OCI-LY1 (cell line): ENCODE results near the gene ARMC6.

Experiments used
- H2AFZ ChIP-seq: fragments of 200-600 bp; sonication (generic), shearing (Covaris generic); 2 replicates; pipeline ENCODE4 v1.6.0; 2014; ENCODE audit warnings: antibody characterized with exemption, mild to moderate bottlenecking, low read length
- H3F3A ChIP-seq: fragments of 200-600 bp; sonication (generic), shearing (Covaris generic); 2 replicates; pipeline ENCODE4 v1.6.0; 2014; ENCODE audit warnings: mild to moderate bottlenecking, antibody characterized with exemption, low read length, moderate library complexity; ENCODE audit not compliant: insufficient read depth
- H3K27ac ChIP-seq: fragments of 200-600 bp; sonication (generic); 2 replicates; pipeline ENCODE4 v1.5.1; 2014; ENCODE audit warnings: low read length, mixed run types, mild to moderate bottlenecking, low read depth; ENCODE audit not compliant: poor library complexity, severe bottlenecking
- H3K27me3 ChIP-seq: fragments of 200-600 bp; sonication (generic); 2 replicates; pipeline ENCODE4 v1.6.0; 2014; ENCODE audit warnings: antibody characterized with exemption, mild to moderate bottlenecking, low read length, moderate library complexity; ENCODE audit not compliant: insufficient read depth
- H3K36me3 ChIP-seq: fragments of 200-600 bp; sonication (generic); 2 replicates; pipeline ENCODE4 v1.6.1; 2014; ENCODE audit warnings: mild to moderate bottlenecking, antibody characterized with exemption, low read length, moderate library complexity, mixed read lengths; ENCODE audit not compliant: insufficient read depth
- H3K4me1 ChIP-seq: fragments of 200-600 bp; sonication (generic); 2 replicates; pipeline ENCODE4 v1.5.1; 2014; ENCODE audit warnings: mild to moderate bottlenecking, low read length, moderate library complexity; ENCODE audit not compliant: insufficient read depth, severe bottlenecking
- H3K4me2 ChIP-seq: fragments of 200-600 bp; sonication (generic), shearing (Covaris generic); 2 replicates; pipeline ENCODE4 v1.6.1; 2014; ENCODE audit warnings: low read length
- H3K4me3 ChIP-seq: fragments of 200-600 bp; sonication (generic); 2 replicates; pipeline ENCODE4 v1.5.1; 2014; ENCODE audit warnings: low read length, low read depth, mild to moderate bottlenecking, mixed read lengths; ENCODE audit not compliant: poor library complexity, severe bottlenecking
- H3K79me2 ChIP-seq: fragments of 200-600 bp; shearing (Covaris generic); 2 replicates; pipeline ENCODE4 v1.6.1; 2016; ENCODE audit warnings: mixed run types, low read length, mixed read lengths; ENCODE audit not compliant: insufficient read depth
- H3K9ac ChIP-seq: fragments of 200-600 bp; sonication (generic), shearing (Covaris generic); 2 replicates; pipeline ENCODE4 v1.6.1; 2014; ENCODE audit warnings: mild to moderate bottlenecking, low read length, mixed read lengths
- H3K9me2 ChIP-seq: fragments of 200-600 bp; sonication (generic), shearing (Covaris generic); 2 replicates; pipeline ENCODE4 v1.6.1; 2014; ENCODE audit warnings: low read depth, mild to moderate bottlenecking, low read length, mixed read lengths
- H3K9me3 ChIP-seq: fragments of 200-600 bp; shearing (Covaris generic); 2 replicates; pipeline ENCODE4 v1.6.1; 2014; ENCODE audit warnings: low read length, mixed read lengths
- H4K20me1 ChIP-seq: fragments of 200-600 bp; sonication (generic), shearing (Covaris generic); 2 replicates; pipeline ENCODE4 v1.6.0; 2016; ENCODE audit warnings: mild to moderate bottlenecking, low read length; ENCODE audit not compliant: insufficient read depth
- EZH2 ChIP-seq: fragments of 200-600 bp; sonication (generic), shearing (Covaris generic); IDR thresholded peaks from 2 replicates; pipeline ENCODE4 v1.8.0; 2017; ENCODE audit warnings: borderline replicate concordance, mixed run types, mild to moderate bottlenecking, antibody characterized with exemption, low read length, moderate library complexity, mixed read lengths
- TF ChIP-seq, protein P1 (sequence below): fragments of 200-600 bp; sonication (generic), shearing (Covaris generic); IDR thresholded peaks from 2 replicates; pipeline ENCODE4 v1.5.1; 2017; ENCODE audit warnings: mild to moderate bottlenecking, antibody characterized with exemption, low read length, moderate library complexity, mixed read lengths

ARMC6 gene

DNA sequence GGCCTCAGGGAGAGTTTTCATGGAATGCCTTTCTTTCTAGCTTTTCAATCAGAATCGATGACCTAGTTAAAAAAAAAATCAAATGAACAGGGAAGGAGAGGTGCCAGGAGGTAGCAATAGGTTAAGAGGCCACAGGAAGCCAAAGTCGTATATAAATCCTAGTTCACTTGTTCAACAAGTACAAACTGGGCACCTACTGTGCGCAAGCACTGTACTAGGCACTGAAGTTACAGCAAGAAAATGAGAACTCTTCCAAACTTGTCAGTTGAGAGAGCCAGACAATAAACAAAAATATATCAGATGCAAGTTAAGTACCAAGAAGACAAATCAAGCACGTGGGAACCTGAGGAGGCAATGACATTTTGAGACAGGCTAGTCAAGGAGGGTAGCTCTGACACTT lies 6.2 kb upstream of the ARMC6 start:
- no peaks in the 10 kb centered on the region for H3K27me3 ChIP-seq
- no peak overlapping the region for H3K27ac ChIP-seq
- no peak for TF ChIP-seq EZH2
- TF ChIP-seq, protein P1, sequence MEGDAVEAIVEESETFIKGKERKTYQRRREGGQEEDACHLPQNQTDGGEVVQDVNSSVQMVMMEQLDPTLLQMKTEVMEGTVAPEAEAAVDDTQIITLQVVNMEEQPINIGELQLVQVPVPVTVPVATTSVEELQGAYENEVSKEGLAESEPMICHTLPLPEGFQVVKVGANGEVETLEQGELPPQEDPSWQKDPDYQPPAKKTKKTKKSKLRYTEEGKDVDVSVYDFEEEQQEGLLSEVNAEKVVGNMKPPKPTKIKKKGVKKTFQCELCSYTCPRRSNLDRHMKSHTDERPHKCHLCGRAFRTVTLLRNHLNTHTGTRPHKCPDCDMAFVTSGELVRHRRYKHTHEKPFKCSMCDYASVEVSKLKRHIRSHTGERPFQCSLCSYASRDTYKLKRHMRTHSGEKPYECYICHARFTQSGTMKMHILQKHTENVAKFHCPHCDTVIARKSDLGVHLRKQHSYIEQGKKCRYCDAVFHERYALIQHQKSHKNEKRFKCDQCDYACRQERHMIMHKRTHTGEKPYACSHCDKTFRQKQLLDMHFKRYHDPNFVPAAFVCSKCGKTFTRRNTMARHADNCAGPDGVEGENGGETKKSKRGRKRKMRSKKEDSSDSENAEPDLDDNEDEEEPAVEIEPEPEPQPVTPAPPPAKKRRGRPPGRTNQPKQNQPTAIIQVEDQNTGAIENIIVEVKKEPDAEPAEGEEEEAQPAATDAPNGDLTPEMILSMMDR = no peak
- no peaks in the 10 kb centered on the region for H3F3A ChIP-seq
- H4K20me1 ChIP-seq = no peaks in the 10 kb centered on the region
- no peak overlapping the region for H3K9ac ChIP-seq
- H2AFZ ChIP-seq = no peak overlapping the region
- H3K4me3 ChIP-seq = no peak overlapping the region
- H3K9me3 ChIP-seq = no peaks in the 10 kb centered on the region
- peaks cover 22% of the 10 kb centered on the region for H3K79me2 ChIP-seq
- peaks cover 5% of the 10 kb centered on the region for H3K4me1 ChIP-seq
- no peak overlapping the region for H3K4me2 ChIP-seq
- no peaks in the 10 kb centered on the region for H3K9me2 ChIP-seq
- peaks cover 90% of the 10 kb centered on the region for H3K36me3 ChIP-seq

DNA sequence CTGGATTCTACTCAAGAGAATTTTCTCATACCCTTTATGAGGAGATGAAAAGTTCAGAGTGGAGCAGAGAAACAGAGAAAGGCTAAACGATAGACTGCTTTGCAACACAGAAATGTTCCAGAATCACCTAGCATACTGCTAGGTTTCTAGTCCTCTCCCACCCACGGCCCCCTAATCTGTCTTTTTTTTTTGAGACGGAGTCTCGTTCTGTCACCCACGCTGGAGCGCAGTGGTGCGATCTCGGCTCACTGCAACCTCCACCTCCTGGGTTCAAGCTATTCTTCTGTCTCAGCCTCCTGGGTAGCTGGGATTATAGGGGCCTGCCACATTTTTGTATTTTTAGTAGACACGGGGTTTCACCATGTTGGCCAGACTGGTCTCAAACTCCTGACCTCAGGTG lies 4.9 kb upstream of the ARMC6 start:
- Histone ChIP-seq H3K79me2 (peaks cover 19% of the 10 kb centered on the region), H3K27me3 (no peaks in the 10 kb centered on the region), H4K20me1 (no peaks in the 10 kb centered on the region), H3K27ac (no peak overlapping the region), H3K4me1 (peaks cover 7% of the 10 kb centered on the region), H3K4me3 (no peak overlapping the region), H3F3A (no peaks in the 10 kb centered on the region), H2AFZ (no peak overlapping the region), H3K9ac (no peak overlapping the region), H3K36me3 (peaks cover 77% of the 10 kb centered on the region), H3K9me2 (no peaks in the 10 kb centered on the region), H3K4me2 (no peak overlapping the region), H3K9me3 (no peaks in the 10 kb centered on the region)
- no peak for TF ChIP-seq EZH2
- TF ChIP-seq, protein P1 = no peak

DNA sequence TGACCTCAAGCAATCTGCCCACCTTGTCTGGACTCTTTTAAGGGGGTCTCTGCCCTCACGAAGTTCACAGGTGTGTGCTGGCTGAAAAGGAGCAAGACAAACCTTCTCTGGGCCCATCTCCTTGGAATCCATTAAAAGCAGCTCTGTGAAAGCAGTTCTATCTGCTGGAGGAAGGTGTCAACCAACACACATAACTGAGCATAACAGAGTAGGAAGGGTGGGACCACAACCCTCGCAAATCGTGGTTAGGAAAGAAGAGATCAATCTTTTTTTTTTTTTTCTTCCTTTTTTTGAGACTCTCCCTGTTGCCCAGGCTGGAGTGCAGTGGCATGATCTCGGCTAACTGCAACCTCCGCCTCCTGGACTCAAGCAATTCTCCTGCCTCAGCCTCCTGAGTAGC lies 1.5 kb upstream of the ARMC6 start:
- Histone ChIP-seq H3K36me3 (peaks cover 59% of the 10 kb centered on the region), H3K9me2 (no peaks in the 10 kb centered on the region), H3K27ac (no peak overlapping the region)

More for the DNA sequence above, 1.5 kb upstream of the ARMC6 start:
- H2AFZ ChIP-seq = no peak overlapping the region
- H3K27me3 ChIP-seq = no peaks in the 10 kb centered on the region
- H3K79me2 ChIP-seq = peaks cover 30% of the 10 kb centered on the region
- H3K9me3 ChIP-seq = no peaks in the 10 kb centered on the region
- H3F3A ChIP-seq = no peaks in the 10 kb centered on the region
- peak overlapping the region; percentile 75 for H3K4me2 ChIP-seq
- H3K9ac ChIP-seq = peak overlapping the region; percentile 99; the same call in 1 of the 2 replicates
- peak overlapping the region; percentile 96 for H3K4me3 ChIP-seq
- TF ChIP-seq, protein P1 = no peak
- TF ChIP-seq EZH2 = no peak
- peaks cover 22% of the 10 kb centered on the region for H3K4me1 ChIP-seq
- no peaks in the 10 kb centered on the region for H4K20me1 ChIP-seq
